ENCODE measurements around the gene ERC1.

ERC1 gene

GRCh38 chr12:1488908-1489381, 497.9 kb downstream of the ERC1 start:
- TF ChIP-seq CTCF (IDR thresholded peaks at IDR 0.05; ENCODE audit: low read depth, low read length, poor library complexity, severe bottlenecking) (no peak), EZH2phosphoT487 (IDR thresholded peaks at IDR 0.05; ENCODE audit: borderline replicate concordance, low read length) (no peak)
- H3K4me1 ChIP-seq (ENCODE audit: control insufficient read depth, low read length): peaks cover 4% of the 10 kb centered on the region
- H3K9me3 ChIP-seq (ENCODE audit: control insufficient read depth, insufficient read depth, low read length): no peaks in the 10 kb centered on the region
- no peaks in the 10 kb centered on the region for H3F3A ChIP-seq (ENCODE audit: control insufficient read depth, insufficient read depth)
- H3K79me2 ChIP-seq (ENCODE audit: control insufficient read depth, low read length): no peaks in the 10 kb centered on the region
- no peaks in the 10 kb centered on the region for H3K27me3 ChIP-seq (ENCODE audit: control insufficient read depth, low read length)
- no peak overlapping the region for H3K4me2 ChIP-seq (ENCODE audit: low read length)
- no peak overlapping the region for H3K27ac ChIP-seq (ENCODE audit: low read depth, low read length)
- no peak overlapping the region for H3K4me3 ChIP-seq (ENCODE audit: low read length)
- H4K20me1 ChIP-seq (ENCODE audit: control insufficient read depth, insufficient read depth, low read depth, low read length): no peaks in the 10 kb centered on the region
- no peaks in the 10 kb centered on the region for H3K9me2 ChIP-seq (replicated peaks; ENCODE audit: control insufficient read depth, low read length)
- peaks cover 8% of the 10 kb centered on the region; the same call in 1 of the 2 replicates for H3K36me3 ChIP-seq (ENCODE audit: control insufficient read depth, low read length)

GRCh38 chr12:1491983-1492697, 501.1 kb downstream of the ERC1 start:
- Histone ChIP-seq H3K27me3 (ENCODE audit: control insufficient read depth, low read length) (no peaks in the 10 kb centered on the region), H3K27ac (ENCODE audit: low read depth, low read length) (no peak overlapping the region), H3K9me2 (replicated peaks; ENCODE audit: control insufficient read depth, low read length) (no peaks in the 10 kb centered on the region), H3F3A (ENCODE audit: control insufficient read depth, insufficient read depth) (no peaks in the 10 kb centered on the region), H3K4me3 (ENCODE audit: low read length) (no peak overlapping the region), H3K79me2 (ENCODE audit: control insufficient read depth, low read length) (no peaks in the 10 kb centered on the region), H3K4me1 (ENCODE audit: control insufficient read depth, low read length) (peaks cover 8% of the 10 kb centered on the region), H3K9me3 (ENCODE audit: control insufficient read depth, insufficient read depth, low read length) (no peaks in the 10 kb centered on the region), H3K4me2 (ENCODE audit: low read length) (no peak overlapping the region), H3K36me3 (ENCODE audit: control insufficient read depth, low read length) (peaks cover 8% of the 10 kb centered on the region; the same call in 1 of the 2 replicates), H4K20me1 (ENCODE audit: control insufficient read depth, insufficient read depth, low read depth, low read length) (no peaks in the 10 kb centered on the region)
- no peak for TF ChIP-seq CTCF (IDR thresholded peaks at IDR 0.05; ENCODE audit: low read depth, low read length, poor library complexity, severe bottlenecking)
- TF ChIP-seq EZH2phosphoT487 (IDR thresholded peaks at IDR 0.05; ENCODE audit: borderline replicate concordance, low read length): no peak

DNA sequence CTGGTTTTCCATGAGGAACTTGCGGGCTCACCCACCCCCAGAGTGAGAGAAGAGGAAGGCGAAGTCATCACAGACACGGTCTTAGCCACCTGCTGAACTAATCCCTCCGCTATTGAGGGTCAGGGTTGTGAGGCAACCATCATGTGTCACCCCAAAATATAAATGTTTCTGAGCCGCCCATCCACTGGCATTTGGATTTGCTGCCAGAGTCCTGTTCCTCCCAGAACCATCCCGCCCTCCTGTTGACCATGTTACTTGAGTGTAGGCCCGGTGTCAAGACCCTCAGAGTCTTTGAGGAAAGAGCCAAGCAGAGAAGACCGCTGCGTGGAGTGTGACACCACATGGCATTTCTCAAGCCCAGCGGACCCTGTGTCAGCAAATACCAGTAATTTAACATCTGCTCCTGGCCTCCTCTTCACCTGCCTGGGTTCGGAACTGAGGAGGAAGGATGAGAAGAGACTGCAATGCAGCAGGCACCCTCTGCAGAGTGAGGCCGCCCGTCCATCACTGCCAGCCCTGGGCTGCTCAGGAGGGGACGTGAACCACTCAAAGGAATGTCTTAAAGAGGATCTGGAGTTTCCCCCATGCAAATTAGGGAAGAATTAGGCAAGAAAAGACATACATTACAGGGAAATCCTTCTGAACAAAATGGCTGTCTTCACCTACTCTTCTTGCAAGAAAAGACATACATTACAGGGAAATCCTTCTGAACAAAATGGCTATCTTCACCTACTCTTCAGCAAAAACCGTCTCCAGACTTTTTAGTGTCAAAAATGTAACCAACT, 502.9 kb downstream of the ERC1 start:
- Histone ChIP-seq H3K27me3 (ENCODE audit: control insufficient read depth, low read length) (no peaks in the 10 kb centered on the region), H3K36me3 (ENCODE audit: control insufficient read depth, low read length) (peaks cover 8% of the 10 kb centered on the region; the same call in 1 of the 2 replicates), H3K4me3 (ENCODE audit: low read length) (no peak overlapping the region), H3K9me3 (ENCODE audit: control insufficient read depth, insufficient read depth, low read length) (no peaks in the 10 kb centered on the region), H3K4me1 (ENCODE audit: control insufficient read depth, low read length) (peaks cover 8% of the 10 kb centered on the region), H3F3A (ENCODE audit: control insufficient read depth, insufficient read depth) (no peaks in the 10 kb centered on the region), H3K79me2 (ENCODE audit: control insufficient read depth, low read length) (no peaks in the 10 kb centered on the region), H4K20me1 (ENCODE audit: control insufficient read depth, insufficient read depth, low read depth, low read length) (no peaks in the 10 kb centered on the region), H3K9me2 (replicated peaks; ENCODE audit: control insufficient read depth, low read length) (no peaks in the 10 kb centered on the region), H3K27ac (ENCODE audit: low read depth, low read length) (no peak overlapping the region), H3K4me2 (ENCODE audit: low read length) (no peak overlapping the region)
- no peak for TF ChIP-seq CTCF (IDR thresholded peaks at IDR 0.05; ENCODE audit: low read depth, low read length, poor library complexity, severe bottlenecking)

Data from DOHH2 (cell line).